Memory B cell (primary cell): Measurements from ENCODE around the gene GPR37L1.
A peak's percentile ranks its signal among the peaks of the same experiment; 100 is the strongest.
"Not testable (repeated sequence)": the region's sequence is repeated elsewhere in the genome, so short reads cannot be mapped to it uniquely, and the experiment has no call there.

ENCODE experiments used
- ATAC-seq: fragments of 150-1000 bp; cut with Tn5 transposase; 2 replicates; pipeline ENCODE4 v1.10.0; 2021; ENCODE audit warnings: low read depth, mild to moderate bottlenecking, moderate library complexity
- DNase-seq, 2 donors: peaks; one replicate each; pipeline ENCODE4 v3.0.0; 2022; ENCODE audit warnings: low spot score in 2 of 2
- H3K27ac Mint-ChIP-seq: one replicate; pipeline ENCODE4 v1.8.0; 2022; ENCODE audit warnings: mild to moderate bottlenecking, moderate library complexity, mixed read lengths
- H3K27me3 Mint-ChIP-seq: one replicate; pipeline ENCODE4 v1.8.0; 2022; ENCODE audit warnings: mixed read lengths
- H3K36me3 Mint-ChIP-seq: one replicate; pipeline ENCODE4 v1.8.0; 2022; ENCODE audit warnings: mild to moderate bottlenecking, mixed read lengths
- H3K4me1 Mint-ChIP-seq: one replicate; pipeline ENCODE4 v1.8.0; 2022; ENCODE audit warnings: mixed read lengths
- H3K4me3 Mint-ChIP-seq: one replicate; pipeline ENCODE4 v1.8.0; 2022; ENCODE audit warnings: mild to moderate bottlenecking, moderate library complexity, mixed read lengths
- H3K9me3 Mint-ChIP-seq: one replicate; pipeline ENCODE4 v1.8.0; 2022; ENCODE audit warnings: mixed read lengths

Gene GPR37L1

GRCh38 chr1:202161151-202162046 is 38.7 kb downstream of the GPR37L1 start:
- no peaks in the 10 kb centered on the region for H3K27me3 Mint-ChIP-seq
- no peaks in the 10 kb centered on the region for H3K36me3 Mint-ChIP-seq

GRCh38 chr1:202162047-202162417 is 39.3 kb downstream of the GPR37L1 start:
- H3K36me3 Mint-ChIP-seq = no peaks in the 10 kb centered on the region
- no peaks in the 10 kb centered on the region for H3K9me3 Mint-ChIP-seq
- peak overlapping the region; percentile 57 for H3K4me3 Mint-ChIP-seq
- H3K27ac Mint-ChIP-seq = no peak overlapping the region
- peaks cover 48% of the 10 kb centered on the region for H3K4me1 Mint-ChIP-seq
- DNase-seq (peak in 1 of 2 donors; percentile 45), ATAC-seq (no peak)
- H3K27me3 Mint-ChIP-seq = no peaks in the 10 kb centered on the region

More at GRCh38 chr1:202161151-202162046, 38.7 kb downstream of the GPR37L1 start:
- no peak for DNase-seq
- peak overlapping the region; percentile 83 for H3K27ac Mint-ChIP-seq
- no peak for ATAC-seq
- no peaks in the 10 kb centered on the region for H3K9me3 Mint-ChIP-seq
- H3K4me3 Mint-ChIP-seq = peak overlapping the region; percentile 90
- peaks cover 46% of the 10 kb centered on the region for H3K4me1 Mint-ChIP-seq

GRCh38 chr1:202162418-202163280 is 39.9 kb downstream of the GPR37L1 start:
- H3K27ac Mint-ChIP-seq = peak overlapping the region; percentile 3
- no peaks in the 10 kb centered on the region for H3K27me3 Mint-ChIP-seq
- ATAC-seq (no peak), DNase-seq (no peak)
- H3K36me3 Mint-ChIP-seq = no peaks in the 10 kb centered on the region
- peak overlapping the region; percentile 57 for H3K4me3 Mint-ChIP-seq
- H3K4me1 Mint-ChIP-seq = peaks cover 48% of the 10 kb centered on the region
- H3K9me3 Mint-ChIP-seq = no peaks in the 10 kb centered on the region

- Mint-ChIP-seq H3K9me3 (no peaks in the 10 kb centered on the region), H3K27ac (peak overlapping the region; percentile 8), H3K27me3 (no peaks in the 10 kb centered on the region), H3K36me3 (no peaks in the 10 kb centered on the region), H3K4me1 (peaks cover 48% of the 10 kb centered on the region), H3K4me3 (no peak overlapping the region)
- ATAC-seq = no peak
- no peak for DNase-seq
Measured at GRCh38 chr1:202163281-202164270, 40.9 kb downstream of the GPR37L1 start.

- peak overlapping the region; percentile 64 for H3K4me3 Mint-ChIP-seq
- ATAC-seq = peak; percentile 89
- peak overlapping the region; percentile 8 for H3K27ac Mint-ChIP-seq
- DNase-seq = peak; percentile 81
- no peaks in the 10 kb centered on the region for H3K27me3 Mint-ChIP-seq
- no peaks in the 10 kb centered on the region for H3K36me3 Mint-ChIP-seq
- H3K4me1 Mint-ChIP-seq = peaks cover 43% of the 10 kb centered on the region
- no peaks in the 10 kb centered on the region for H3K9me3 Mint-ChIP-seq
Measured at GRCh38 chr1:202164271-202165037, 41.7 kb downstream of the GPR37L1 start.

- H3K4me3 Mint-ChIP-seq = peak overlapping the region; percentile 64
- H3K4me1 Mint-ChIP-seq = peaks cover 35% of the 10 kb centered on the region
- H3K9me3 Mint-ChIP-seq = no peaks in the 10 kb centered on the region
- H3K27ac Mint-ChIP-seq = no peak overlapping the region
- no peak for DNase-seq
- no peaks in the 10 kb centered on the region for H3K36me3 Mint-ChIP-seq
- no peak for ATAC-seq
- H3K27me3 Mint-ChIP-seq = no peaks in the 10 kb centered on the region
Measured at GRCh38 chr1:202165267-202165941, 42.7 kb downstream of the GPR37L1 start.

- H3K27ac Mint-ChIP-seq = no peak overlapping the region
- no peaks in the 10 kb centered on the region for H3K9me3 Mint-ChIP-seq
- no peaks in the 10 kb centered on the region for H3K27me3 Mint-ChIP-seq
- ATAC-seq (no peak), DNase-seq (no peak)
- H3K4me1 Mint-ChIP-seq = peaks cover 27% of the 10 kb centered on the region
- no peak overlapping the region for H3K4me3 Mint-ChIP-seq
- no peaks in the 10 kb centered on the region for H3K36me3 Mint-ChIP-seq
Measured at GRCh38 chr1:202165942-202166843, 43.5 kb downstream of the GPR37L1 start.

- not testable (repeated sequence) for ATAC-seq, H3K4me3 Mint-ChIP-seq, H3K27me3 Mint-ChIP-seq, H3K36me3 Mint-ChIP-seq, H3K27ac Mint-ChIP-seq, DNase-seq, H3K9me3 Mint-ChIP-seq
- H3K4me1 Mint-ChIP-seq = peaks cover 23% of the 10 kb centered on the region
Measured at GRCh38 chr1:202167054-202167453, 44.3 kb downstream of the GPR37L1 start.

- Mint-ChIP-seq H3K4me1 (peaks cover 14% of the 10 kb centered on the region), H3K27me3 (no peaks in the 10 kb centered on the region), H3K36me3 (no peaks in the 10 kb centered on the region), H3K9me3 (no peaks in the 10 kb centered on the region), H3K27ac (no peak overlapping the region), H3K4me3 (no peak overlapping the region)
- ATAC-seq (no peak), DNase-seq (no peak)
Measured at GRCh38 chr1:202167708-202168415, 45.1 kb downstream of the GPR37L1 start.

GRCh38 chr1:202168861-202169260 is 46.1 kb downstream of the GPR37L1 start:
- H3K4me3 Mint-ChIP-seq = no peak overlapping the region
- H3K9me3 Mint-ChIP-seq = no peaks in the 10 kb centered on the region
- H3K27ac Mint-ChIP-seq = no peak overlapping the region
- no peaks in the 10 kb centered on the region for H3K36me3 Mint-ChIP-seq
- DNase-seq = no peak
- no peak for ATAC-seq
- H3K4me1 Mint-ChIP-seq = peaks cover 10% of the 10 kb centered on the region
- no peaks in the 10 kb centered on the region for H3K27me3 Mint-ChIP-seq

- Mint-ChIP-seq H3K4me1 (peaks cover 5% of the 10 kb centered on the region), H3K4me3 (no peak overlapping the region), H3K27me3 (no peaks in the 10 kb centered on the region), H3K27ac (no peak overlapping the region), H3K9me3 (no peaks in the 10 kb centered on the region), H3K36me3 (no peaks in the 10 kb centered on the region)
- peak; percentile 39 for ATAC-seq
- no peak for DNase-seq
Measured at GRCh38 chr1:202170726-202171125, 48.0 kb downstream of the GPR37L1 start.
